Measurements from ENCODE around the gene CEBPB.
"Not testable (repeated sequence)": the region's sequence is repeated elsewhere in the genome, so short reads cannot be mapped to it uniquely, and the experiment has no call there.

CEBPB gene

DNA sequence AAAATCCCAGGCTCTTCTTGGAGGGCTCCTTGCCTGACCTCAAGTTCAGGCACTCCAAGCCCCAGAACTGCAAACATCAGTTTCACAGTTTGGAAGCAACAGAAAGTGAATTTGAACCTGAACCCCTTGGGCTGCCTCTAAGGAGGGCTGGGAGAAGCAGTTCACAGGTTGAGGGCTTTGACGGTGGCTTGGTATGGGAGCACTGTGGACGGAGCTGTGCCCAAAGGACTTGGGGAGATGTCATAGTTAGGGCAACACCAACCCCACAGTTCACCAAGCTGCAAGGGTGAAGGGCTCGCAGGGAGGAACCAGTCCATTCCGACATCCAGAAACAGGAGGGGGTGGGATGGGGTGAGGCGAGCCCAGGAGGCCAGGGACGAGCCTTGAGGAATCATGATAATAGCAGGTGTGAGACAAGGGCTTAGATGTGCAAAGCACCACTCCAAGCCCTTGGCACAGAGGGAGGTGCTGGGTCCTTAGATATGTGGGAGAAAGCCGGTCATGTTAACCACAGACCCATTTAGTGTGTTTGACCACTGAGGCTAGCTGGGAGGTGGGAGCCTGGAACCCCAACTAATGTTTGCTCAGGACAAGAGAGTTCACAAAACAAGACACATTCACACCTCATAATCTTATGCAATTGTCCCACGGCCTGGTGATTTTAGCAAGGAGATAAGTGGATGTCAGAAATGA lies 4.3 kb downstream of the CEBPB start:
- peaks cover 0 to 7% of the 10 kb centered on the region in 2 donors for H3K9me3 ChIP-seq (ENCODE audit: control insufficient read depth in 1 of 2, low read length in 2 of 2)
- peaks cover 17 to 26% of the 10 kb centered on the region in 2 donors for H3K36me3 ChIP-seq (ENCODE audit: control insufficient read depth in 1 of 2, insufficient read depth in 2 of 2, low read length in 2 of 2)
- peak overlapping the region; percentile 71 to 89 for H3K4me3 ChIP-seq (ENCODE audit: low read depth in 1 of 2, low read length in 2 of 2)
- H3K27me3 ChIP-seq (ENCODE audit: low read depth, low read length) = no peaks in the 10 kb centered on the region
- peaks cover 8 to 14% of the 10 kb centered on the region in 2 donors for H3K4me1 ChIP-seq (ENCODE audit: control insufficient read depth in 1 of 2, insufficient read depth in 2 of 2, low read length in 2 of 2)
- peak overlapping the region; percentile 94 for H3K27ac ChIP-seq (ENCODE audit: low read length)

DNA sequence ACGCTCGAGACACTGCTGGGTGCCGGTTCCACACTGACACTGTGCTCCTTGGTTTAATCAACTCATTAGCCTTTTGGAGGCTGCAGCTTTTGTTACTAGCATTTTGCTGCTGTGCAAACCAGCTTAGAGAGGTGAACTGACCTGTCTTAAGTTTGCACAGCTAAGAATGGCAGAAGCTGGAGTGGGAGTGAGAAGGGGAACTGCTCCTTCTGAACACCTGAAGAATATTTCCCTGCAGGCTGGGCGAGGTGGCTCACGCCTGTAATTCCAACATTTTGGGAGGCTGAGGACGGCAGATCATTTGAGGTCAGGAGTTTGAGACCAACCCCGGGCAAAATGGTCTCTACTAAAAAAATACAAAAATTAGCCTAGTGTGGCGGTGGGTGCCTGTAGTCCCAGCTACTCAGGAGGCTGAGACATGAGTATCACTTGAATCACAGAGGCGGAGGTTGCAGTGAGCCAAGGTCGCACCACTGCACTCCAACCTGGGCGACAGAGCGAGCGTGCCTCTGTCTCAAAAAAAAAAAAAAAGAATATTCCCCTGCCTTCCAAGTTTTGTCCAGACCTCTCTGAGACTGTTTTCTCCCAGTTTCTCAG lies 5.0 kb downstream of the CEBPB start:
- peaks cover 8 to 14% of the 10 kb centered on the region in 2 donors for H3K4me1 ChIP-seq (ENCODE audit: control insufficient read depth in 1 of 2, insufficient read depth in 2 of 2, low read length in 2 of 2)
- H3K27ac ChIP-seq (ENCODE audit: low read length) = no peak overlapping the region
- peaks cover 17 to 26% of the 10 kb centered on the region in 2 donors for H3K36me3 ChIP-seq (ENCODE audit: control insufficient read depth in 1 of 2, insufficient read depth in 2 of 2, low read length in 2 of 2)
- no peak overlapping the region for H3K4me3 ChIP-seq (ENCODE audit: low read depth in 1 of 2, low read length in 2 of 2)
- no peaks in the 10 kb centered on the region for H3K27me3 ChIP-seq (ENCODE audit: low read depth, low read length)
- H3K9me3 ChIP-seq (ENCODE audit: control insufficient read depth in 1 of 2, low read length in 2 of 2) = peaks cover 0 to 7% of the 10 kb centered on the region in 2 donors

DNA sequence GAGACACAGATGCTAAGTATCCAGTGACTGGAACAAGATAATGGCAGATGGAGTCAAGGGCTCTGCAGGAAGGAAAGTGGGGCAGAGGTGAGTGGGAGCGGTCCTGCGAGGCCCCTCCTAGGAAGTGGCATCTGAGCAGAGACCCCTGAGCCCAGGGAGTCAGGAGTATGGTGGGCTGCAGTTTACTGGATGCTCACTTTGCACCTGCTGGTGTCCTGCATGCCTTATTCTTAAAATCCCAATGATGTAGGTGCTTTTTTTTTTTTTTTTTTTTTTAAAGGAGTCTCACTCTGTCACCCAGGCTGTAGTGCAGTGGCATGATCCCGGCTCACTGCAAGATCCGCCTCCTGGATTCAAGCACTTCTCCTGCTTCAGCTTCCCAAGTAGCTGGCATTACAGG lies 5.6 kb downstream of the CEBPB start:
- Histone ChIP-seq H3K9me3 (ENCODE audit: control insufficient read depth in 1 of 2, low read length in 2 of 2) (peaks cover 0 to 7% of the 10 kb centered on the region in 2 donors), H3K27me3 (ENCODE audit: low read depth, low read length) (no peaks in the 10 kb centered on the region), H3K4me1 (ENCODE audit: control insufficient read depth in 1 of 2, insufficient read depth in 2 of 2, low read length in 2 of 2) (peaks cover 8 to 14% of the 10 kb centered on the region in 2 donors), H3K36me3 (ENCODE audit: control insufficient read depth in 1 of 2, insufficient read depth in 2 of 2, low read length in 2 of 2) (peaks cover 17 to 26% of the 10 kb centered on the region in 2 donors), H3K27ac (ENCODE audit: low read length) (no peak overlapping the region), H3K4me3 (ENCODE audit: low read depth in 1 of 2, low read length in 2 of 2) (no peak overlapping the region)

DNA sequence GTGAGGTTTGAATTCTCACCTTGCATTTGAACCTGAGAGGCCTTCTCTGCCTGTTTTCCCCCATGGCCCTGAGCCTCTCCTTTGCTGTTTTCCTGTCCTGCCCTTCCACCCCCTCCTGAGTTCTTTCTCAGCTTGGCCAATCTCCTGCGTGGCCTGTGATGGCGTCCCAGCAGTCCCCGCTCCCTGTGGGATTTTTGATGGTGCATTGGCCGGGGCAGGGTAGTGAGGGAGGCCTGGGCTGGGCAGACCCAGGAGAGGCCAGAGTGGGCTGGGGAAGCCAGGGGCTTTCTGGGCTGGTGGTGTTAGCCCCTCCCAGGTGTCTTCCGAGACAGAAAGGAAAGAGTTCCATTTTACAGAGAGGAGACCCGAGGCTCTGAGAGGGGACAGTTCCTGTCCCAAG lies 6.3 kb downstream of the CEBPB start:
- H3K27me3 ChIP-seq (ENCODE audit: low read depth, low read length) = no peaks in the 10 kb centered on the region
- H3K36me3 ChIP-seq (ENCODE audit: control insufficient read depth in 1 of 2, insufficient read depth in 2 of 2, low read length in 2 of 2) = peaks cover 17 to 26% of the 10 kb centered on the region in 2 donors
- H3K9me3 ChIP-seq (ENCODE audit: control insufficient read depth in 1 of 2, low read length in 2 of 2) = peaks cover 0 to 7% of the 10 kb centered on the region in 2 donors
- peaks cover 8 to 14% of the 10 kb centered on the region in 2 donors for H3K4me1 ChIP-seq (ENCODE audit: control insufficient read depth in 1 of 2, insufficient read depth in 2 of 2, low read length in 2 of 2)
- no peak overlapping the region for H3K27ac ChIP-seq (ENCODE audit: low read length)
- H3K4me3 ChIP-seq (ENCODE audit: low read depth in 1 of 2, low read length in 2 of 2) = no peak overlapping the region

DNA sequence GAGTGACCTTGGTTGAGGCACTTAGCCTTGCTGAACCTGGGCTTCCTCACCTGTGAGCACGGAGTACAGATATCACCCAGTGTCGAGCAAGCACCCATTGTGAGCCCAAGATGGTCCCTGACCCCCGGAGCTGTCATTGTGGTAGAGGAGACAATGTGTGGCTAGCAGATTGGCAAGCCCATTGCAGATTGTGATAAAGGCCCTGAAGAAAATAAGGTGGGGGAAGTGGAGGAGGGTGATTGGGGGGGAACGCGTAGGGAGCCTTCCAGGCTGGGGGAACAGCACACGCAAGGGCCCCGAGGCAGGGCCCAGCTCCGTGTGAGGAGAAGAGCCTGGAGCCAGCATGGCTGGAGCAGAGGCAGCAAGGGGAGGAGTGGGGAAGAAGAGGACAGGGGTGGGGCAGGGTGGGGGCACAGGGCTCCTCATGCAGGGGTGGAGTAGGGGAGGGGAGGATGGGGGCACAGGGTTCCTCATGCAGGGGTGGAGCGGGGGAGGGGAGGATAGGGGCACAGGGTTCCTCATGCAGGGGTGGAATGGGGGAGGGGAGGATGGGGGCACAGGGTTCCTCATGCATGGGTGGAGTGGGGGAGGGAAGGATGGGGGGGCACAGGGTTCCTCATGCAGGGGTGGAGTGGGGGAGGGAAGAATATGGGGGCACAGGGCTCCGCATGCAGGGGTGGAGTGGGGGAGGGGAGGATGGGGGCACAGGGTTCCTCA lies 7.0 kb downstream of the CEBPB start:
- no peaks in the 10 kb centered on the region for H3K27me3 ChIP-seq (ENCODE audit: low read depth, low read length)

DNA sequence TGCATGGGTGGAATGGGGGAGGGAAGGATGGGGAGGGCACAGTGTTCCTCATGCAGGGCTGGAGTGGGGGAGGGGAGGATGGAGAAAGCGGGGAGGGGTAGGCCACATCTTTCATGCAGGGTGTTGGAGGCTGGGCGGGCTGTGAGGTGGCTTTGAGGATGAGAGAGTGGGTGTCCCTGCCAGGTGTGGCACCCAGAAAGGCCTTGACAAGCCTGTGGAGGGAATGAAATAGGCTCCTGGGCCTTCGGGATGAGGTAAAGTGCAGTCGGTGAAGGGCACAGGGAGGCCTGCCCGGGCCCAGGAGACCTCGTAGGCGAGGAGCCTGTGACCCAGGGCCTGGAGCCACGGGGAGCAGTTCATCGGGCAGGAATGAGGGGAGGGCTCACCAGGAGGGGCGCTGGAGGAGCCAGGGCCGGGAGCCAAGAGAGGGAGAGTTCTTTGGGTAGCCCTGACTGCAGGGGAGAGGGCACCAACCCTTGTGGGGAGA lies 7.6 kb downstream of the CEBPB start:
- H3K27me3 ChIP-seq (ENCODE audit: low read depth, low read length) = no peaks in the 10 kb centered on the region
- no peak overlapping the region for H3K27ac ChIP-seq (ENCODE audit: low read length)

More for the DNA sequence above, 7.0 kb downstream of the CEBPB start:
- Histone ChIP-seq H3K4me3 (ENCODE audit: low read depth in 1 of 2, low read length in 2 of 2) (no peak overlapping the region), H3K9me3 (ENCODE audit: control insufficient read depth in 1 of 2, low read length in 2 of 2) (peaks cover 0 to 7% of the 10 kb centered on the region in 2 donors), H3K27ac (ENCODE audit: low read length) (no peak overlapping the region), H3K4me1 (ENCODE audit: control insufficient read depth in 1 of 2, insufficient read depth in 2 of 2, low read length in 2 of 2) (peaks cover 8 to 14% of the 10 kb centered on the region in 2 donors), H3K36me3 (ENCODE audit: control insufficient read depth in 1 of 2, insufficient read depth in 2 of 2, low read length in 2 of 2) (peaks cover 17 to 23% of the 10 kb centered on the region in 2 donors)

DNA sequence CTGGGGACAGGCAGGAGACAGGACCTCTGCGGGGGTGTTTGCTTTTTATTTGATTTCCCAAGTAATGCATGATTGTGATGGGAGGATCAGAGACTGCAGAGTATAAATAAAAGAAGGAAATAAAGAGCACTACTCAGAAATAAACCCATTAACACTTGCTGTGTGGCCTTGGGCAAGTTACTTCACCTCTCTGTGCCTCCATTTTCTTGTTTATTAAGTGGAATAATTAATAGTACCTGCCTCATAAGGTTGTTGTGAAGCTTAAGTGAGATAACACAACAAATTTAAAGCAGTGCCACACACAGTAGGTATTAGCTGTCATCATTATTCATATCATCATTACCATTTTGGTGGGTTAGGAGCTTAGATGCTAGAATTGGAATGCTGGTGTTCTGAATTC lies 8.1 kb downstream of the CEBPB start:
- peaks cover 11 to 13% of the 10 kb centered on the region in 2 donors for H3K36me3 ChIP-seq (ENCODE audit: control insufficient read depth in 1 of 2, insufficient read depth in 2 of 2, low read length in 2 of 2)

More for the DNA sequence above, 7.6 kb downstream of the CEBPB start:
- Histone ChIP-seq H3K4me1 (ENCODE audit: control insufficient read depth in 1 of 2, insufficient read depth in 2 of 2, low read length in 2 of 2) (peaks cover 7 to 14% of the 10 kb centered on the region in 2 donors), H3K36me3 (ENCODE audit: control insufficient read depth in 1 of 2, insufficient read depth in 2 of 2, low read length in 2 of 2) (peaks cover 16 to 18% of the 10 kb centered on the region in 2 donors), H3K4me3 (ENCODE audit: low read depth in 1 of 2, low read length in 2 of 2) (no peak overlapping the region), H3K9me3 (ENCODE audit: control insufficient read depth in 1 of 2, low read length in 2 of 2) (peaks cover 0 to 7% of the 10 kb centered on the region in 2 donors)

DNA sequence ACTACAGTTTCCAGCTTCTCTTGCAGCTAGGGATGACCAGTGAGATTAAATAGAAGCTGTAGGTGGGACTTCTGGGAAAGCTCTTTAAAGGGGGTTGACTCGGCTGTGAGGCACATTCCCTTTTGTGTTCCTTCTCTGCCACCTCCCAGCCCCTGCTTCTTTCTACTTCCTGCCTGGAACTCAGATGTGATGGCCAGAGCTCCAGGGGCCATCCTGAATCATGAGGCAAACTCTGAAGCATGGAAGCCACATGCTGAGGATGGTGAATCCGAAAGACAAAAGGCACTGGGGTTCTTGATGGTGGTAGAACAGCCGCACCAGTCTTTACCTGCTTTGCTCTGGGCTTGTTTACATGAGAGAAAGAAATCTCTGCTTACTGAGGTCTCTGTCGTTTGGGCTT lies 9.1 kb downstream of the CEBPB start:
- Histone ChIP-seq H3K36me3 (ENCODE audit: control insufficient read depth in 1 of 2, insufficient read depth in 2 of 2, low read length in 2 of 2) (peaks cover 2 to 3% of the 10 kb centered on the region in 2 donors), H3K27me3 (ENCODE audit: low read depth, low read length) (no peaks in the 10 kb centered on the region), H3K4me1 (ENCODE audit: control insufficient read depth in 1 of 2, insufficient read depth in 2 of 2, low read length in 2 of 2) (peaks cover 0 to 2% of the 10 kb centered on the region in 2 donors), H3K9me3 (ENCODE audit: control insufficient read depth in 1 of 2, low read length in 2 of 2) (peaks cover 0 to 7% of the 10 kb centered on the region in 2 donors), H3K4me3 (ENCODE audit: low read depth in 1 of 2, low read length in 2 of 2) (no peak overlapping the region), H3K27ac (ENCODE audit: low read length) (no peak overlapping the region)

More for the DNA sequence above, 8.1 kb downstream of the CEBPB start:
- no peaks in the 10 kb centered on the region for H3K27me3 ChIP-seq (ENCODE audit: low read depth, low read length)
- H3K9me3 ChIP-seq (ENCODE audit: control insufficient read depth in 1 of 2, low read length in 2 of 2) = peaks cover 0 to 7% of the 10 kb centered on the region in 2 donors
- H3K27ac ChIP-seq (ENCODE audit: low read length) = no peak overlapping the region
- peaks cover 2 to 10% of the 10 kb centered on the region in 2 donors for H3K4me1 ChIP-seq (ENCODE audit: control insufficient read depth in 1 of 2, insufficient read depth in 2 of 2, low read length in 2 of 2)
- H3K4me3 ChIP-seq (ENCODE audit: low read depth in 1 of 2, low read length in 2 of 2) = no peak overlapping the region

DNA sequence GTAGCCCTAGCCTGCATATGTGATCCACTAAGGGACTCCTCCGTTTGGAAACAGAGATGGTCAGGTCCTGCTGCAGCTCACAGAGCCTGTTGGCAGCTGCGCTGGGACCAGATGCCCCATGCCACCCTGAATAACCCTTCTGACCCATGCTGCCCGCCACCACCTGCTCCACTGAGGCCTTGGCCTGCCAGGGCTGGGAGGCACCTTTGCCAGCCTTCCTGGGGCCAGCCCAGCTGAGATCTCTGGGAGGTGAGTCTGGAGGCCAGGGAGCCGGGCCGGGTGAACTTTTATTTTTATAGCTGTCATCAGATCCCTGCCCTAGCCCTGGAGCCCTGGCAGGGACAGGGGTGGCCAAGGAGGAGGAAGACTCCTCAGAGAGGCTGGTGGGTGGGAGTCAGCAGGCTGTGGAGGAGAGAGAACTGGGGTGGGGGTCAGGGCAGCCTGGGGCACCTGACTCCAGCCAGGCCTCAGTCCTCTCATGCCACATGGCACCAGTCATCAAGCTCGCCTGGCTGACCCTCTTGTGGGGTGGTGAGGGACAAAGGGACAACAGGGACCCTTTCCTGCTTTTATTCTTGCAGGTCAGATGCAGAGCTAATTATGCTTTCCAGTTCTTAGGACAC lies 10.0 kb downstream of the CEBPB start:
- no peak overlapping the region for H3K27ac ChIP-seq (ENCODE audit: low read length)

DNA sequence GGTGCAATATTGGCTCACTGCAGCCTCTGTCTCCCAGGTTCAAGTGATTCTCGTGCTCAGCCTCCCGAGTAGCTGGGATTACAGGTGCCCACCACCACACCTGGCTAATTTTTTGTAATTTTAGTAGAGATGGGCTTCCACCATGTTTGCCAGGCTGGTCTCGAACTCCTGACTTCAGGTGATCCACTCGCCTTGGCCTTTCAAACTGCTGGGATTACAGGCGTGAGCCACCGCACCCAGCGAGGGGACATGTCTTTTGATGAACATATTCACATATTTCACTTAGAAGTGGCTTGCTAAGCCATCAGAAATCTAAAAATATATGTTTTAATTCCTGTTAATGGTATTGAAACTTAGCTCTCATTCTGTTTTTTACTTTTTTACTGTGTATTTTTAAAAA lies 11.1 kb downstream of the CEBPB start:
- not testable (repeated sequence) for H3K4me1 ChIP-seq (ENCODE audit: control insufficient read depth in 1 of 2, insufficient read depth in 2 of 2, low read length in 2 of 2); H3K36me3 ChIP-seq (ENCODE audit: control insufficient read depth in 1 of 2, insufficient read depth in 2 of 2, low read length in 2 of 2); H3K9me3 ChIP-seq (ENCODE audit: control insufficient read depth in 1 of 2, low read length in 2 of 2); H3K27ac ChIP-seq (ENCODE audit: low read length); H3K4me3 ChIP-seq (ENCODE audit: low read depth in 1 of 2, low read length in 2 of 2); H3K27me3 ChIP-seq (ENCODE audit: low read depth, low read length)

More for the DNA sequence above, 10.0 kb downstream of the CEBPB start:
- no peak overlapping the region for H3K4me3 ChIP-seq (ENCODE audit: low read depth in 1 of 2, low read length in 2 of 2)
- peaks cover 0 to 3% of the 10 kb centered on the region in 2 donors for H3K36me3 ChIP-seq (ENCODE audit: control insufficient read depth in 1 of 2, insufficient read depth in 2 of 2, low read length in 2 of 2)
- no peaks in the 10 kb centered on the region for H3K4me1 ChIP-seq (ENCODE audit: control insufficient read depth in 1 of 2, insufficient read depth in 2 of 2, low read length in 2 of 2)
- H3K9me3 ChIP-seq (ENCODE audit: control insufficient read depth in 1 of 2, low read length in 2 of 2) = peaks cover 0 to 7% of the 10 kb centered on the region in 2 donors
- no peaks in the 10 kb centered on the region for H3K27me3 ChIP-seq (ENCODE audit: low read depth, low read length)

DNA sequence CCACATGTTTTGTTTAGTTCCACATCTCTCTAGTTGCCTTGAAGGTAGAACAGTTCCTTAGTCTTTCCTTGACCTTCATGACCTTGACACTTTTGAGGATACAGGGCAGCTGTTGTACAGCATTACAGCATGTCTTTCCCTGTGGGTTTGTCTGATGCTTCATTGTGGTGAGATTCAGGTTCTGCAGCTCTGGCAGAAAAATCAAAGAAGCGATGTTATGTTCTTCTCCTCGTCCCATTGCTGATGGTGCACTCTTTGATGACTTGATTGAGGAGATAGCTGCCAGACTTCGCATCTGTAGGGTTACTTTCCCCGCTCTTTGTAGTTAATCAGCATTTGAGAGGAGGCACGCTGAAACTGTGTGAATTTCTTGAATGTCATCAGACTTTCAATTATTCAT lies 12.0 kb downstream of the CEBPB start:
- no peaks in the 10 kb centered on the region for H3K4me1 ChIP-seq (ENCODE audit: control insufficient read depth in 1 of 2, insufficient read depth in 2 of 2, low read length in 2 of 2)
- H3K9me3 ChIP-seq (ENCODE audit: control insufficient read depth in 1 of 2, low read length in 2 of 2) = peaks cover 0 to 7% of the 10 kb centered on the region in 2 donors
- peaks cover 0 to 3% of the 10 kb centered on the region in 2 donors for H3K36me3 ChIP-seq (ENCODE audit: control insufficient read depth in 1 of 2, insufficient read depth in 2 of 2, low read length in 2 of 2)
- H3K4me3 ChIP-seq (ENCODE audit: low read depth in 1 of 2, low read length in 2 of 2) = no peak overlapping the region
- no peak overlapping the region for H3K27ac ChIP-seq (ENCODE audit: low read length)
- H3K27me3 ChIP-seq (ENCODE audit: low read depth, low read length) = no peaks in the 10 kb centered on the region

Data from muscle layer of duodenum (tissue), 2 donors.